ENCODE measurements around the gene NIM1K.
A peak's percentile ranks its signal among the peaks of the same experiment; 100 is the strongest.

The NIM1K gene

DNA sequence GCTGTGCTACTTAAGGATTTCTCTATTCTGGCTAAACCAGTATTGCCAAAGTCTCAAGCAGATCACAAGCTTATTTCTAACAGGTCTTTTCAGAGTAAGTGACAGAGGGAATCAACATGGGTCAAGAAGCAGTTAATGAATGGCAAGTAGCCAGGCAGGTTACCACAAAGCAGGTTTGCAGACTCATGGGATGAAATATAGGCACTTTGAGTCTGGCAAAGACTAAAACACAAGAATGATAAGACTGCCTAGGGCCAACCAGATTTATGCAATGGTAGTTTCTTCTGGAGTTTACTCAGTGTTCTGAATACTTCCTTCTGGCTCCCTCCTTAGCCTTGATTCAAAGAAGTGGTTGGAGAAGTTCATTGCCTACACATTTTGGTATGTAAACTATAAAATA, 117.6 kb downstream of the NIM1K start:
- no peaks in the 10 kb centered on the region for H3K9me3 ChIP-seq (ENCODE audit: control insufficient read depth in 2 of 2, low read length in 2 of 2)
- no peaks in the 10 kb centered on the region for H3K27me3 ChIP-seq (ENCODE audit: control insufficient read depth in 2 of 2, insufficient read depth in 2 of 2, low read length in 2 of 2)
- no peak overlapping the region for H3K4me3 ChIP-seq (ENCODE audit: low read length in 2 of 2)
- H3K36me3 ChIP-seq (ENCODE audit: control insufficient read depth in 2 of 2, insufficient read depth in 2 of 2, low read length in 2 of 2), result peaks cover 0 to 4% of the 10 kb centered on the region in 2 donors
- peaks cover 16 to 18% of the 10 kb centered on the region in 2 donors for H3K4me1 ChIP-seq (ENCODE audit: control insufficient read depth in 2 of 2, insufficient read depth in 2 of 2, low read length in 2 of 2)
- H3K27ac ChIP-seq (ENCODE audit: low read depth in 2 of 2, low read length in 2 of 2), result no peak overlapping the region
- no peak overlapping the region for H3K9ac ChIP-seq (ENCODE audit: low read depth in 1 of 2, low read length in 2 of 2)

DNA sequence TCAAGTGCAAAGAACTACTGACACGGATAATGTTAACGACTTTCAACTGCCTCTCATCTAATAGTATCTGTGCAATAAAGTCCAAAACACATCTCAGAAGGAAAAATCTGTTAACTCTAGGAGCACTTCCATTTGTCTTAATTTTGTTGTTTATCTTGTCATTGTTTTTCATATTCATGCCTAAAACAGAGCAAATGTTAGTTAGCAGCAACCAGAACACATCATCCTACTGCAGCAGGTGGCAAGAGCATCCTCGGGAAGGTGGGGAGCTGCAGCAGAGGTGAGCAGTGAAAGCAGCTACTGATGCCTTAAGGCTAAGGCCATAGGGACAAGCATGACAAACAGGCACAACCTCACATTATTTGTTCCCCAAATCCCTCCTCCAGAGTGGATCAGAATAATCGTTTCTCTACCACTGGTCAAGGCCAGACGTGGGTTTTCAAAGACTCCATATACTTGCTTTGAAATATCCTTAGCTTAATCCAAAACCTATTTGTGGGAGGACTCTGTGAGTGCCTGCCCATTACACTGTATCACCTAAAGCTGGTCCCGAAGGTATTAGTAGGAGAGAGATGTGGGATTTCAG, 120.1 kb downstream of the NIM1K start:
- Histone ChIP-seq H3K27ac (ENCODE audit: low read depth in 2 of 2, low read length in 2 of 2) (peak overlapping the region; percentile 95 to 97), H3K9ac (ENCODE audit: low read depth in 1 of 2, low read length in 2 of 2) (peak overlapping the region; percentile 92 to 95), H3K9me3 (ENCODE audit: control insufficient read depth in 2 of 2, low read length in 2 of 2) (no peaks in the 10 kb centered on the region), H3K4me3 (ENCODE audit: low read length in 2 of 2) (peak overlapping the region; percentile 95 to 99), H3K4me1 (ENCODE audit: control insufficient read depth in 2 of 2, insufficient read depth in 2 of 2, low read length in 2 of 2) (peaks cover 16 to 18% of the 10 kb centered on the region in 2 donors), H3K27me3 (ENCODE audit: control insufficient read depth in 2 of 2, insufficient read depth in 2 of 2, low read length in 2 of 2) (no peaks in the 10 kb centered on the region), H3K36me3 (ENCODE audit: control insufficient read depth in 2 of 2, insufficient read depth in 2 of 2, low read length in 2 of 2) (peaks cover 0 to 4% of the 10 kb centered on the region in 2 donors)

- H3K9ac ChIP-seq (ENCODE audit: low read depth in 1 of 2, low read length in 2 of 2), result peak overlapping the region; percentile 92 to 95
- peaks cover 16 to 18% of the 10 kb centered on the region in 2 donors for H3K4me1 ChIP-seq (ENCODE audit: control insufficient read depth in 2 of 2, insufficient read depth in 2 of 2, low read length in 2 of 2)
- H3K27me3 ChIP-seq (ENCODE audit: control insufficient read depth in 2 of 2, insufficient read depth in 2 of 2, low read length in 2 of 2), result no peaks in the 10 kb centered on the region
- no peaks in the 10 kb centered on the region for H3K9me3 ChIP-seq (ENCODE audit: control insufficient read depth in 2 of 2, low read length in 2 of 2)
- peak overlapping the region; percentile 95 to 97 for H3K27ac ChIP-seq (ENCODE audit: low read depth in 2 of 2, low read length in 2 of 2)
- peaks cover 0 to 3% of the 10 kb centered on the region in 2 donors for H3K36me3 ChIP-seq (ENCODE audit: control insufficient read depth in 2 of 2, insufficient read depth in 2 of 2, low read length in 2 of 2)
- peak overlapping the region; percentile 95 to 99 for H3K4me3 ChIP-seq (ENCODE audit: low read length in 2 of 2)
Observed at GRCh38 chr5:43312699-43313034, 120.6 kb downstream of the NIM1K start.

- peak within 1 kb of the TSS; percentile 92 to 95 for H3K9ac ChIP-seq (ENCODE audit: low read depth in 1 of 2, low read length in 2 of 2)
Observed at GRCh38 chr5:43313035-43313853, 121.2 kb downstream of the NIM1K start, which contains the start of gene HMGCS1. HMGCS1 (minus strand) TSS chr5:43313412; CDS start chr5:43298965, 14,447 bp downstream.

DNA sequence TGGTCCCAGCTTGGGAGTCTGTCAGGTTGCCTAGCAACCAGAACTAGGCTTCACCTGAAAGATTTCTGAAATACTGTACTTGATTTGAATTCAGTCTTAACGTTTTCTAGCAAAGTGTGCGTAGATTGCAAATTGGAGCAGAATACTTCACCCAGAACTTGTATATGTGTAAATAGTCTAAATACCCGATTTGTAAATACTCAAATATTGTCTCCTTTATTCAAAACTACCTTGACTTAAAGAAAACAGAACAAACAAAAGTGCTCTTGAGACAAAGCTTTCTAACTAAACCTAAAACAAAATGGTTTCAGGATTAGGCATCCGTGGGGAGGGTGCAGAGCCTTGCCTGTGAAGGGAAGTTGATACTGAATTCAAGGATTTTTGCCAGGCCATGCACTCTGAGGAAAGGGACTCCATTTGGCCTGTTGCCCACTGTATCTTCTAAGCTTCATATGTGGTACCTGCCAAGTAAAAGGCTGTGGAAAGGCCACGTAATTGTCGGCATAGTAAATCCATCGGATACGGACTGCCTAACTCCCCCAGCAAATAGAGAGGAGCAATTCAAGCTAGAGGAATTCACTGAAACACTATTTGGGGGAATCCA, 121.9 kb downstream of the NIM1K start:
- Histone ChIP-seq H3K9me3 (ENCODE audit: control insufficient read depth in 2 of 2, low read length in 2 of 2) (no peaks in the 10 kb centered on the region), H3K36me3 (ENCODE audit: control insufficient read depth in 2 of 2, insufficient read depth in 2 of 2, low read length in 2 of 2) (no peaks in the 10 kb centered on the region), H3K4me1 (ENCODE audit: control insufficient read depth in 2 of 2, insufficient read depth in 2 of 2, low read length in 2 of 2) (peaks cover 16 to 18% of the 10 kb centered on the region in 2 donors), H3K27ac (ENCODE audit: low read depth in 2 of 2, low read length in 2 of 2) (peak overlapping the region; percentile 76 to 95), H3K9ac (ENCODE audit: low read depth in 1 of 2, low read length in 2 of 2) (peak overlapping the region; percentile 38 to 50), H3K4me3 (ENCODE audit: low read length in 2 of 2) (peak overlapping the region; percentile 65 to 89), H3K27me3 (ENCODE audit: control insufficient read depth in 2 of 2, insufficient read depth in 2 of 2, low read length in 2 of 2) (no peaks in the 10 kb centered on the region)

More at GRCh38 chr5:43313035-43313853, 121.2 kb downstream of the NIM1K start, which contains the start of gene HMGCS1:
- Histone ChIP-seq H3K27ac (ENCODE audit: low read depth in 2 of 2, low read length in 2 of 2) (peak within 1 kb of the TSS; percentile 95 to 97), H3K4me1 (ENCODE audit: control insufficient read depth in 2 of 2, insufficient read depth in 2 of 2, low read length in 2 of 2) (peaks cover 16 to 18% of the 10 kb centered on the region in 2 donors), H3K36me3 (ENCODE audit: control insufficient read depth in 2 of 2, insufficient read depth in 2 of 2, low read length in 2 of 2) (no peaks in the 10 kb centered on the region), H3K9me3 (ENCODE audit: control insufficient read depth in 2 of 2, low read length in 2 of 2) (no peaks in the 10 kb centered on the region), H3K4me3 (ENCODE audit: low read length in 2 of 2) (peak within 1 kb of the TSS; percentile 95 to 99), H3K27me3 (ENCODE audit: control insufficient read depth in 2 of 2, insufficient read depth in 2 of 2, low read length in 2 of 2) (no peaks in the 10 kb centered on the region)

GRCh38 chr5:43314724-43315123, 122.7 kb downstream of the NIM1K start:
- Histone ChIP-seq H3K9ac (ENCODE audit: low read depth in 1 of 2, low read length in 2 of 2) (no peak overlapping the region), H3K27me3 (ENCODE audit: control insufficient read depth in 2 of 2, insufficient read depth in 2 of 2, low read length in 2 of 2) (no peaks in the 10 kb centered on the region), H3K9me3 (ENCODE audit: control insufficient read depth in 2 of 2, low read length in 2 of 2) (no peaks in the 10 kb centered on the region), H3K27ac (ENCODE audit: low read depth in 2 of 2, low read length in 2 of 2) (no peak overlapping the region), H3K36me3 (ENCODE audit: control insufficient read depth in 2 of 2, insufficient read depth in 2 of 2, low read length in 2 of 2) (no peaks in the 10 kb centered on the region), H3K4me1 (ENCODE audit: control insufficient read depth in 2 of 2, insufficient read depth in 2 of 2, low read length in 2 of 2) (peaks cover 14 to 16% of the 10 kb centered on the region in 2 donors), H3K4me3 (ENCODE audit: low read length in 2 of 2) (no peak overlapping the region)

DNA sequence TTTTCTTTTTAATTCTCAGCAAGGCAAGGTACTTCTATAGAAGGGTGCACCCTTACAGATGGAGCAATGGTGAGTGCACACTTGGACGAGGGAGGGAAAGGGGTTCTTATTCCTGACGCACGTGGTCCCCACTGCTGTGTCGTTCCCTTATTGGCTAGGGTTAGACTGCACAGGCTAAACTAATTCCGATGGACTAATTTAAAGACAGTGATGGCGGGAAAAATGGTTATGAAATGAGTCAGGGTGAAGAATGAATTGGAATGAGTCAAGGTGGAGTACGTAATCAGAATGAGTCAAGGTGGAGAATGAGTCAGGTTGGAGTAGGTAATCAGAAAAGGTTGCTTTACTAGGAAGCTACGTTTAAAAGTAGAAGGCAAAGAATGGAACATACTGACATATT, 123.2 kb downstream of the NIM1K start:
- H3K9ac ChIP-seq (ENCODE audit: low read depth in 1 of 2, low read length in 2 of 2), result no peak overlapping the region
- H3K27ac ChIP-seq (ENCODE audit: low read depth in 2 of 2, low read length in 2 of 2), result no peak overlapping the region
- no peak overlapping the region for H3K4me3 ChIP-seq (ENCODE audit: low read length in 2 of 2)
- no peaks in the 10 kb centered on the region for H3K9me3 ChIP-seq (ENCODE audit: control insufficient read depth in 2 of 2, low read length in 2 of 2)
- H3K27me3 ChIP-seq (ENCODE audit: control insufficient read depth in 2 of 2, insufficient read depth in 2 of 2, low read length in 2 of 2), result no peaks in the 10 kb centered on the region
- peaks cover 13 to 14% of the 10 kb centered on the region in 2 donors for H3K4me1 ChIP-seq (ENCODE audit: control insufficient read depth in 2 of 2, insufficient read depth in 2 of 2, low read length in 2 of 2)
- no peaks in the 10 kb centered on the region for H3K36me3 ChIP-seq (ENCODE audit: control insufficient read depth in 2 of 2, insufficient read depth in 2 of 2, low read length in 2 of 2)

DNA sequence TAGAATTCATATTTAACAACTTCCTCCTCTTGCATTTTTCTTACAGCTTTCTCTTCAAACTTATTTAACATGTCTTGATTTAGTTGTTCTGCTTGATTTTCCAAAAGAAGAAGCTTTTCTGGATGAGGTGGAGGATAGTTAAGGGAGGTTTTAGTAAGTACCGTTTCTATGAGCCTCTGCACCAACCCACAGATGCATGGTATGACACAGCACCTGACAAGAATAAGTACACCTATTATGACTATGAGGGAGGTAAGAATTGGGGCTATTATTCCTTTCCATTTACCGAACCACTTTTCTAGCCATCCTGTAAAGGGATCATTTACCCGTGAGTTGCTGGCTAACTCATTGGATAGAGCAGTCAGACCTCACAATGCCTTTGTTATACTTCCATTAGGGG, 123.7 kb downstream of the NIM1K start:
- Histone ChIP-seq H3K4me1 (ENCODE audit: control insufficient read depth in 2 of 2, insufficient read depth in 2 of 2, low read length in 2 of 2) (peaks cover 13 to 14% of the 10 kb centered on the region in 2 donors), H3K27me3 (ENCODE audit: control insufficient read depth in 2 of 2, insufficient read depth in 2 of 2, low read length in 2 of 2) (no peaks in the 10 kb centered on the region), H3K9me3 (ENCODE audit: control insufficient read depth in 2 of 2, low read length in 2 of 2) (no peaks in the 10 kb centered on the region), H3K9ac (ENCODE audit: low read depth in 1 of 2, low read length in 2 of 2) (no peak overlapping the region), H3K4me3 (ENCODE audit: low read length in 2 of 2) (no peak overlapping the region), H3K27ac (ENCODE audit: low read depth in 2 of 2, low read length in 2 of 2) (no peak overlapping the region), H3K36me3 (ENCODE audit: control insufficient read depth in 2 of 2, insufficient read depth in 2 of 2, low read length in 2 of 2) (no peaks in the 10 kb centered on the region)

- H3K9me3 ChIP-seq (ENCODE audit: control insufficient read depth in 2 of 2, low read length in 2 of 2), result no peaks in the 10 kb centered on the region
Observed at GRCh38 chr5:43316421-43316820, 124.4 kb downstream of the NIM1K start.

DNA sequence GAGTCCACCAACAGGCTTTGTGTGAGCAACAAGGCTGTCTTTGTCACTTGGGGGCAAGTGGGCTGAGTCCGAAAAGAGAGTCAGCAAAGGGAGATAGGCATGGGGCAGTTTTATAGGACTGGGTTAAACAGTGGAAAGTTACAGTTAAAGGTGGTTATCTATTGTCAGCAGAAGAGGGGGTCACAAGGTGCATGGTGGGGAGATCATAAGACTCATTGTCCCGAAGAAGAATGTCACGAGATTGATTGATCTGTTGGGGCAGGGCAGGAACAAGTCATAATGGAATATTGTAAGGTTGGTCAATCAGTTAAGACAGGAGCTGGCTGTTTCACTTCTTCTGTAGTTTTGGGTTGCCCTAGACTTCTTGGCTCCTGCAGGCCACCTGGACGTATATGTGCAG, 128.8 kb downstream of the NIM1K start:
- Histone ChIP-seq H3K9me3 (ENCODE audit: control insufficient read depth in 2 of 2, low read length in 2 of 2) (no peaks in the 10 kb centered on the region), H3K27me3 (ENCODE audit: control insufficient read depth in 2 of 2, insufficient read depth in 2 of 2, low read length in 2 of 2) (no peaks in the 10 kb centered on the region), H3K4me3 (ENCODE audit: low read length in 2 of 2) (no peak overlapping the region), H3K4me1 (ENCODE audit: control insufficient read depth in 2 of 2, insufficient read depth in 2 of 2, low read length in 2 of 2) (no peaks in the 10 kb centered on the region), H3K27ac (ENCODE audit: low read depth in 2 of 2, low read length in 2 of 2) (no peak overlapping the region), H3K36me3 (ENCODE audit: control insufficient read depth in 2 of 2, insufficient read depth in 2 of 2, low read length in 2 of 2) (no peaks in the 10 kb centered on the region), H3K9ac (ENCODE audit: low read depth in 1 of 2, low read length in 2 of 2) (no peak overlapping the region)

More at GRCh38 chr5:43316421-43316820, 124.4 kb downstream of the NIM1K start:
- Histone ChIP-seq H3K9ac (ENCODE audit: low read depth in 1 of 2, low read length in 2 of 2) (no peak overlapping the region), H3K27ac (ENCODE audit: low read depth in 2 of 2, low read length in 2 of 2) (no peak overlapping the region), H3K4me3 (ENCODE audit: low read length in 2 of 2) (no peak overlapping the region), H3K36me3 (ENCODE audit: control insufficient read depth in 2 of 2, insufficient read depth in 2 of 2, low read length in 2 of 2) (no peaks in the 10 kb centered on the region), H3K27me3 (ENCODE audit: control insufficient read depth in 2 of 2, insufficient read depth in 2 of 2, low read length in 2 of 2) (no peaks in the 10 kb centered on the region), H3K4me1 (ENCODE audit: control insufficient read depth in 2 of 2, insufficient read depth in 2 of 2, low read length in 2 of 2) (peaks cover 13 to 14% of the 10 kb centered on the region in 2 donors)

Data from mucosa of rectum (tissue), 2 donors.